ENCODE measurements around the gene OGFRL1.
A peak's percentile ranks its signal among the peaks of the same experiment; 100 is the strongest.
"Not testable (repeated sequence)": the region's sequence is repeated elsewhere in the genome, so short reads cannot be mapped to it uniquely, and the experiment has no call there.

OGFRL1 gene

GRCh38 chr6:71288228-71289038, at the start of gene OGFRL1:
OGFRL1 (plus strand) TSS chr6:71288811; CDS start chr6:71288937, 126 bp downstream.
- peak; percentile 35 to 49 for DNase-seq (ENCODE audit: low read depth in 2 of 2)

- DNase-seq (ENCODE audit: low read depth in 2 of 2) = no peak
Measured at GRCh38 chr6:71239694-71240093, 48.9 kb upstream of the OGFRL1 start.

- DNase-seq (ENCODE audit: low read depth in 2 of 2) = no peak
Measured at GRCh38 chr6:71245265-71246049, 43.2 kb upstream of the OGFRL1 start.

GRCh38 chr6:71246596-71246995, 42.0 kb upstream of the OGFRL1 start:
- DNase-seq (ENCODE audit: low read depth in 2 of 2) = no peak

GRCh38 chr6:71248306-71248765, 40.3 kb upstream of the OGFRL1 start:
- no peak for DNase-seq (ENCODE audit: low read depth in 2 of 2)

- no peak for DNase-seq (ENCODE audit: low read depth in 2 of 2)
Measured at GRCh38 chr6:71248878-71249544, 39.6 kb upstream of the OGFRL1 start.

GRCh38 chr6:71250099-71250602, 38.5 kb upstream of the OGFRL1 start:
- DNase-seq (ENCODE audit: low read depth in 2 of 2) = no peak

- DNase-seq (ENCODE audit: low read depth in 2 of 2) = no peak
Measured at GRCh38 chr6:71252410-71252809, 36.2 kb upstream of the OGFRL1 start.

GRCh38 chr6:71252960-71253359, 35.7 kb upstream of the OGFRL1 start:
- no peak for DNase-seq (ENCODE audit: low read depth in 2 of 2)

GRCh38 chr6:71254323-71254722, 34.3 kb upstream of the OGFRL1 start:
- DNase-seq (ENCODE audit: low read depth in 2 of 2) = no peak

- DNase-seq (ENCODE audit: low read depth in 2 of 2) = no peak
Measured at GRCh38 chr6:71258078-71258866, 30.3 kb upstream of the OGFRL1 start.

GRCh38 chr6:71259888-71260604, 28.6 kb upstream of the OGFRL1 start:
- no peak for DNase-seq (ENCODE audit: low read depth in 2 of 2)

- no peak for DNase-seq (ENCODE audit: low read depth in 2 of 2)
Measured at GRCh38 chr6:71262914-71263313, 25.7 kb upstream of the OGFRL1 start.

- DNase-seq (ENCODE audit: low read depth in 2 of 2) = not testable (repeated sequence)
Measured at GRCh38 chr6:71266392-71266791, 22.2 kb upstream of the OGFRL1 start.

GRCh38 chr6:71268735-71269437, 19.7 kb upstream of the OGFRL1 start:
- DNase-seq (ENCODE audit: low read depth in 2 of 2) = no peak

- no peak for DNase-seq (ENCODE audit: low read depth in 2 of 2)
Measured at GRCh38 chr6:71277926-71278600, 10.5 kb upstream of the OGFRL1 start.

GRCh38 chr6:71279321-71279720, 9.3 kb upstream of the OGFRL1 start:
- no peak for DNase-seq (ENCODE audit: low read depth in 2 of 2)

- no peak for DNase-seq (ENCODE audit: low read depth in 2 of 2)
Measured at GRCh38 chr6:71279740-71280139, 8.9 kb upstream of the OGFRL1 start.

- no peak for DNase-seq (ENCODE audit: low read depth in 2 of 2)
Measured at GRCh38 chr6:71280701-71281100, 7.9 kb upstream of the OGFRL1 start.

All from stimulated activated CD4-positive, alpha-beta T cell treated with anti-CD3 and anti-CD28 coated beads, Interleukin-4, amount 100 ng/mL, for 48 hours (primary cell).